WTC11 (cell line): ENCODE data around the gene NRN1L.
A peak's percentile ranks its signal among the peaks of the same experiment; 100 is the strongest.

Experiments used
- AFF4 ChIP-seq: sonication (generic); formaldehyde crosslinking; IDR thresholded peaks from 2 replicates; pipeline ENCODE4 v1.8.1; 2023; ENCODE audit warnings: mild to moderate bottlenecking, missing genetic modification reagents, borderline replicate concordance
- ERG ChIP-seq: fragments of 250-450 bp; sonication (Bioruptor Pico); IDR thresholded peaks from 2 replicates; pipeline ENCODE4 v1.8.0; 2021; ENCODE audit warnings: mild to moderate bottlenecking
- JUN ChIP-seq: sonication (generic); formaldehyde crosslinking; IDR thresholded peaks from 2 replicates; pipeline ENCODE4 v1.8.0; 2023; ENCODE audit warnings: mild to moderate bottlenecking, missing genetic modification reagents
- MYBL2 ChIP-seq: sonication (generic); formaldehyde crosslinking; IDR thresholded peaks from 2 replicates; pipeline ENCODE4 v1.8.1; 2023; ENCODE audit warnings: mild to moderate bottlenecking, moderate library complexity, missing genetic modification reagents
- SP1 ChIP-seq: sonication (generic); formaldehyde crosslinking; conservative IDR thresholded peaks from 2 replicates; pipeline ENCODE4 v1.8.1; 2022; ENCODE audit warnings: missing genetic modification reagents
- USF2 ChIP-seq: sonication (generic); formaldehyde crosslinking; IDR thresholded peaks from 2 replicates; pipeline ENCODE4 v1.8.1; 2023; ENCODE audit warnings: mild to moderate bottlenecking, missing genetic modification reagents, moderate library complexity
- TF ChIP-seq, protein P1 (sequence below): fragments of 200-600 bp; IDR thresholded peaks from 2 replicates; pipeline ENCODE4 v1.8.0; 2022; ENCODE audit warnings: antibody characterized with exemption

- TF ChIP-seq ERG (CRISPR knock-in tag) (no peak), AFF4 (peak; percentile 81; the same call in 1 of the 2 replicates), SP1 (CRISPR knock-in tag) (peak; percentile 94), USF2 (peak; percentile 94), MYBL2 (CRISPR knock-in tag) (peak; percentile 85; the same call in 1 of the 2 replicates), JUN (CRISPR knock-in tag) (no peak)
- TF ChIP-seq, protein P1, sequence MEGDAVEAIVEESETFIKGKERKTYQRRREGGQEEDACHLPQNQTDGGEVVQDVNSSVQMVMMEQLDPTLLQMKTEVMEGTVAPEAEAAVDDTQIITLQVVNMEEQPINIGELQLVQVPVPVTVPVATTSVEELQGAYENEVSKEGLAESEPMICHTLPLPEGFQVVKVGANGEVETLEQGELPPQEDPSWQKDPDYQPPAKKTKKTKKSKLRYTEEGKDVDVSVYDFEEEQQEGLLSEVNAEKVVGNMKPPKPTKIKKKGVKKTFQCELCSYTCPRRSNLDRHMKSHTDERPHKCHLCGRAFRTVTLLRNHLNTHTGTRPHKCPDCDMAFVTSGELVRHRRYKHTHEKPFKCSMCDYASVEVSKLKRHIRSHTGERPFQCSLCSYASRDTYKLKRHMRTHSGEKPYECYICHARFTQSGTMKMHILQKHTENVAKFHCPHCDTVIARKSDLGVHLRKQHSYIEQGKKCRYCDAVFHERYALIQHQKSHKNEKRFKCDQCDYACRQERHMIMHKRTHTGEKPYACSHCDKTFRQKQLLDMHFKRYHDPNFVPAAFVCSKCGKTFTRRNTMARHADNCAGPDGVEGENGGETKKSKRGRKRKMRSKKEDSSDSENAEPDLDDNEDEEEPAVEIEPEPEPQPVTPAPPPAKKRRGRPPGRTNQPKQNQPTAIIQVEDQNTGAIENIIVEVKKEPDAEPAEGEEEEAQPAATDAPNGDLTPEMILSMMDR: no peak
Measured at GRCh38 chr16:67935402-67936123, 50.9 kb downstream of the NRN1L start.
